ENCODE data around the gene ITGB7.

The ITGB7 gene

GRCh38 chr12:53196486-53196885 is 10.6 kb downstream of the ITGB7 start:
- no peak for DNase-seq

- no peak for DNase-seq
Measured at GRCh38 chr12:53195516-53196420, 11.3 kb downstream of the ITGB7 start.

GRCh38 chr12:53194973-53195372 is 12.1 kb downstream of the ITGB7 start:
- DNase-seq: no peak

- no peak for DNase-seq
Measured at GRCh38 chr12:53193985-53194716, 12.9 kb downstream of the ITGB7 start.

- no peak for DNase-seq
Measured at GRCh38 chr12:53193040-53193439, 14.0 kb downstream of the ITGB7 start.

- no peak for DNase-seq
Measured at GRCh38 chr12:53192531-53193021, 14.5 kb downstream of the ITGB7 start.

DNA sequence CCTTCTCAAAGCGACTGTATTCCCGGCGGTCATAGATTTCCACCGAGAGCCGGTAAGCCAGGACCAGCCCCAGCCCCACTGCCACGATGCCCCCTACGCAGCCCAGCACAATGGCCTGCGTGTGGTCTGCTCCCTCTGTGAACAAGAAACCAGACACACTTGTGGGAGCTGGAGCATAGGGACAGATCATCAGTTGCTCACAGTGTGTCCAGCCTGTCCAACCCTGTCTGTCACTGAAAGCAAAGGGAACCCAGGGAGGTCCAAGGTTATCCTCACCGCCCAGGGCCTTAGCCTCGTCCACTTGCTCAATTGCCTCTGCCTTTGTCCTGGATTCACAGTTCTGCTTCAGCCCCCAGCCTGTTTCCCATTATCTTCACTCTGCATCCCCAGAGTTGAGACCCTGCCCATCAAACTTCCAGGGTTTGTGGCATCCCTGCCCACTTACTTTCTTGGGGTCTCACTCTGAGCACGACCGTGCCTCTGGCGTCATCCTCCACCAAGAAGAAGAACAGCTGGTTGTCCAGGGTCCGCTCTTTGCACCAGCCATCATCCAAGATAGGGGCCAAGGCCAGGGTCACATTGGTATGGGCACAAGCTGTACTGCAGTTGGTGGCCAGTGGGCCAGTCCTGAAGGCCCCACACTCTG is 15.0 kb downstream of the ITGB7 start:
- no peak for DNase-seq

DNA sequence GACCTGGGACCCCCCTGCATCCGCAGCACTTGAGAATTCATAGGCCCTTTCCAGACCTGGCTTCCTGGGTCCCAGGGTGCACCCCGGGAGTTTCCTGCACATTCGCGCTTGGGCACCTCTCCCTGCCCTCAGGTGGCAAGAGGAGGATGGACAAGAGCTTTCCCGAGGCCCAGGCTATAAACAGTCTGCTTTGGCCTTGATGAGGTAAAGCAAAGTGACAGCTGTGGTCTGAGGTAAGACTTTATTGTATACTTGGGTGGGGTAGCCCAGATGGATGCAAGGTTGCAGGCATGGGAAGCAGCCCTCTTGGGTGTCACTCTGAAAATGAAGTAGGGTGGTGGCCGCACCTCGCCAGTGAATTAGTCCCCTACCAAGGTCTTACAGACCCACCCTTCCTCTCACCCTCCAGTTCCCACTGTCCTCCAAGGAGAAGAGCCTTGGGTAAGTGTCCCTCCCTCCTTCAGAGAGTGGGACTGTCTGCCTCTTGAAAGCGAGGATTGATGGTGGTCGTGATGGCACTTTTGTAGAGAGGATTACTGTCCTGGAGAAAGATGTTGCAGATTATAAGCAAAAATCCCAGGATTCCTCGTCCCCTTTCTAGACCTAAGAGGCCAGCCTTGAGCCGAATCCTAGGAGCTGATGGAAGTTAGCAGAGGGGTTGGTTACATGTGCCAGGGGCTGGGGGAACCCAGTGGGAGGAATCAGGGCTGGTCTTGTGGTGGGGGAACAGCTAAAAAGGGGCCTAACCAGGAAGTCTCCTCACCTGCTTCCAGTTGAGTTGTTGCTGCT is 15.8 kb downstream of the ITGB7 start:
- DNase-seq: no peak

- no peak for DNase-seq
Measured at GRCh38 chr12:53190108-53190729, 16.8 kb downstream of the ITGB7 start.

GRCh38 chr12:53187145-53187899 is 19.7 kb downstream of the ITGB7 start:
- no peak for DNase-seq

GRCh38 chr12:53186745-53187144 is 20.3 kb downstream of the ITGB7 start:
- DNase-seq: no peak

GRCh38 chr12:53185582-53186153 is 21.4 kb downstream of the ITGB7 start:
- no peak for DNase-seq

GRCh38 chr12:53184828-53185227 is 22.2 kb downstream of the ITGB7 start:
- no peak for DNase-seq

GRCh38 chr12:53182903-53183302 is 24.1 kb downstream of the ITGB7 start:
- no peak for DNase-seq

DNA sequence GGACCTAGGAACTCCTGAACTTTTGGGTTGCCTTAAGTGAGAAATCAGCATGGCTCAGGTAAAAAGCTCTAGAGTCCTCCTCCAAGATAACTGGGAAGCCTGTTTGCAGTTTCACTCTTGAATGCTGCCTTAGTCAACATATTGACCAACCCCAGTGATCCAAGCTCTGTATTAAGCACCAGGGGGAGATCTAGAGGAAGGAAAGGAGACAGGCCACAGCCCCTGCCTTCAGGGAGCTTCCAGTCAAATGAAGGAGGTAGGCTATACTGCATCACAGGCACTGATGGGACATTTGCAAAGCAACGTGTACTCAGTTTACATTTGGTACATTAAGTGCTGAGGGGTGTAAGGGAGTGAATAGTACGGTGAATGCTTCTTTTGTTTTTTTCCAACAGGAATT is 25.1 kb downstream of the ITGB7 start:
- no peak for DNase-seq

GRCh38 chr12:53180931-53181645 is 26.0 kb downstream of the ITGB7 start:
- DNase-seq: peak in 5 of 14 donors; percentile 85 to 94 (median 92)

GRCh38 chr12:53180220-53180930 is 26.7 kb downstream of the ITGB7 start, which contains the start of the genes CSAD and ZNF740:
Gene CSAD, minus strand, starts transcription at chr12:53180925. Its CDS starts 7,455 bp downstream, at chr12:53173470.
Gene ZNF740, plus strand, starts transcription at chr12:53180722. Its CDS starts 1,262 bp downstream, at chr12:53181984.
- peak; percentile 81 to 98 (median 94) for DNase-seq

GRCh38 chr12:53179687-53180219 is 27.3 kb downstream of the ITGB7 start:
- peak in 10 of 14 donors; percentile 36 to 86 (median 67) for DNase-seq

All from C1 segment of cervical spinal cord (tissue), 14 donors.